ENCODE data around the gene TBX10. TPM values are rescaled to one million over a fixed set of nuclear protein-coding genes. Genes with fewer than 3 reads are reported as not detected.

TBX10 gene
- total RNA-seq, 1 experiment from 2014 or later: not detected

- Histone ChIP-seq H3K27me3 (ENCODE audit: insufficient read depth, low read length) (no peaks in the 10 kb centered on the region), H3K27ac (ENCODE audit: low read depth, low read length) (peak overlapping the region; percentile 4; the same call in 1 of the 2 replicates), H3K36me3 (ENCODE audit: control insufficient read depth in 1 of 2, insufficient read depth in 2 of 2, low read length in 2 of 2) (peaks cover 2 to 18% of the 10 kb centered on the region in 2 experiments; a peak in 2 of 4 replicates), H4K20me1 (ENCODE audit: insufficient read depth) (peaks cover 2% of the 10 kb centered on the region; the same call in 1 of the 2 replicates), H3K9ac (ENCODE audit: low read length) (peak overlapping the region; percentile 19; the same call in 1 of the 2 replicates), H2AFZ (ENCODE audit: low read depth, low read length, poor library complexity, severe bottlenecking) (no peak overlapping the region), H3K4me1 (ENCODE audit: control insufficient read depth in 1 of 2, insufficient read depth in 2 of 2, low read length in 2 of 2) (peaks cover 41 to 53% of the 10 kb centered on the region in 2 experiments), H3K9me3 (ENCODE audit: control insufficient read depth in 1 of 2, insufficient read depth in 1 of 2, low read depth in 1 of 2, low read length in 2 of 2) (no peaks in the 10 kb centered on the region), H3K4me2 (ENCODE audit: low read length) (peak overlapping the region; percentile 98), H3K79me2 (ENCODE audit: insufficient read depth, low read length) (peaks cover 33% of the 10 kb centered on the region), H3K9me2 (ENCODE audit: insufficient read depth) (no peaks in the 10 kb centered on the region), H3K4me3 (replicated peaks in 1 of 2; ENCODE audit: low read depth in 1 of 2, low read length in 2 of 2) (peak overlapping the region in 1 of 2 experiments; percentile 90; a peak in 3 of 4 replicates)
- intact Hi-C loops (cut with micrococcal nuclease): no loop called here
- CTCF ChIA-PET: interaction anchor here (1.1 to 3.2 kb wide), 2 partner anchors 9 to 33 kb away, joined by 3 to 24 read pairs; no protein-coding TSS in a partner anchor
- TF ChIP-seq SP1 (IDR thresholded peaks at IDR 0.05; ENCODE audit: low read depth) (peak; percentile 58; the same call in 1 of the 2 replicates), RAD21 (IDR thresholded peaks at IDR 0.05; ENCODE audit: low read depth) (no peak), ZNF274 (IDR thresholded peaks at IDR 0.05; ENCODE audit: low read depth, low read length) (no peak)
- no peak for ATAC-seq
- no TSS peak for BruUV-seq (replicated peaks)
- DNase-seq (ENCODE audit: low read depth, low spot score): no peak
- POLR2A ChIA-PET: interaction anchor here (0.8 kb wide), 1 partner anchor 9 kb away, joined by 3 read pairs; no protein-coding TSS in a partner anchor
- RAD21 ChIA-PET (ENCODE audit: low non-redundant PET in 1 of 2, low total read pairs in 2 of 2, uncharacterized antibody in 2 of 2, unreplicated experiment in 2 of 2): no interaction called here
Measured at GRCh38 chr11:67581469-67581868, 58.1 kb downstream of the TBX10 start.

Other genes starting within 250 kb of the TBX10 start
- 49.8 TPM for gene RAD9A, start 247.8 kb downstream of the TBX10 start, total RNA-seq (2021; ENCODE audit: unreplicated experiment)
- gene PPP1CA, start 237.9 kb downstream of the TBX10 start, total RNA-seq (2021; ENCODE audit: unreplicated experiment): 238 TPM
- 0.39 TPM for gene TBC1D10C, start 235.7 kb downstream of the TBX10 start, total RNA-seq (2021; ENCODE audit: unreplicated experiment)
- 1.0 TPM for gene CARNS1, start 224.1 kb downstream of the TBX10 start, total RNA-seq (2021; ENCODE audit: unreplicated experiment)
- gene RPS6KB2, start 211.3 kb downstream of the TBX10 start, total RNA-seq (2021; ENCODE audit: unreplicated experiment): 54.1 TPM
- gene PTPRCAP, start 202.1 kb downstream of the TBX10 start, total RNA-seq (2021; ENCODE audit: unreplicated experiment): 1.4 TPM
- gene CORO1B, start 196.3 kb downstream of the TBX10 start, total RNA-seq (2021; ENCODE audit: unreplicated experiment): 94.5 TPM
- not detected for gene GPR152, start 187.0 kb downstream of the TBX10 start, total RNA-seq (2021; ENCODE audit: unreplicated experiment)
- gene CABP4, start 184.4 kb downstream of the TBX10 start, total RNA-seq (2021; ENCODE audit: unreplicated experiment): not detected
- 44.2 TPM for gene TMEM134, start 170.5 kb downstream of the TBX10 start, total RNA-seq (2021; ENCODE audit: unreplicated experiment)
- gene AIP, start 156.7 kb downstream of the TBX10 start, total RNA-seq (2021; ENCODE audit: unreplicated experiment): 61.0 TPM
- gene PITPNM1, start 134.4 kb downstream of the TBX10 start, total RNA-seq (2021; ENCODE audit: unreplicated experiment): 79.5 TPM
- 53.6 TPM for gene CDK2AP2, start 131.6 kb downstream of the TBX10 start, total RNA-seq (2021; ENCODE audit: unreplicated experiment)
- gene CABP2, start 116.3 kb downstream of the TBX10 start, total RNA-seq (2021; ENCODE audit: unreplicated experiment): not detected
- gene GSTP1, start 56.0 kb downstream of the TBX10 start, total RNA-seq (2021; ENCODE audit: unreplicated experiment): 893 TPM
- gene NDUFV1, start 32.8 kb downstream of the TBX10 start, total RNA-seq (2021; ENCODE audit: unreplicated experiment): 242 TPM
- 18.7 TPM for gene NUDT8, start 9.8 kb downstream of the TBX10 start, total RNA-seq (2021; ENCODE audit: unreplicated experiment)
- gene ACY3, start 11.0 kb upstream of the TBX10 start, total RNA-seq (2021; ENCODE audit: unreplicated experiment): 0.30 TPM
- not detected for gene ALDH3B2, start 34.9 kb upstream of the TBX10 start, total RNA-seq (2021; ENCODE audit: unreplicated experiment)

Data from HCT116 (cell line).